NB4 (cell line): ENCODE data around the gene ARHGEF4.
"Not testable (repeated sequence)": the region's sequence is repeated elsewhere in the genome, so short reads cannot be mapped to it uniquely, and the experiment has no call there.

Experiments
- CTCF ChIP-seq: IDR thresholded peaks from one replicate; pipeline ENCODE4 v1.5.1; 2012; ENCODE audit warnings: low read depth, low read length
- POLR2A ChIP-seq: IDR thresholded peaks from 2 replicates; pipeline ENCODE4 v1.6.1; 2011; ENCODE audit warnings: mild to moderate bottlenecking; ENCODE audit not compliant: insufficient read length; ENCODE audit errors: extremely low read depth

GRCh38 chr2:131079931-131080330 lies 243.2 kb downstream of the ARHGEF4 start:
- not testable (repeated sequence) for TF ChIP-seq CTCF, POLR2A
